Activated CD4-positive, alpha-beta T cell treated with anti-CD3 and anti-CD28 coated beads, Interleukin-2, amount 50 U/mL, for 16 hours (primary cell): ENCODE measurements around the gene COL2A1.

Source experiments
- DNase-seq: peaks from one replicate; pipeline ENCODE4 v3.0.0-alpha.2; 2020

The COL2A1 gene

GRCh38 chr12:48029491-48030172, 25.4 kb upstream of the COL2A1 start:
- no peak for DNase-seq

- no peak for DNase-seq
Observed at GRCh38 chr12:48028541-48029431, 24.5 kb upstream of the COL2A1 start.

- no peak for DNase-seq
Observed at GRCh38 chr12:48027183-48028002, 23.1 kb upstream of the COL2A1 start.

GRCh38 chr12:48026060-48026827, 22.0 kb upstream of the COL2A1 start:
- no peak for DNase-seq

- no peak for DNase-seq
Observed at GRCh38 chr12:48025281-48025680, 21.0 kb upstream of the COL2A1 start.

- DNase-seq, result no peak
Observed at GRCh38 chr12:48024735-48025134, 20.5 kb upstream of the COL2A1 start.

- DNase-seq, result no peak
Observed at GRCh38 chr12:48023386-48023785, 19.1 kb upstream of the COL2A1 start.

- no peak for DNase-seq
Observed at GRCh38 chr12:48022676-48023385, 18.6 kb upstream of the COL2A1 start.

GRCh38 chr12:48022180-48022521, 17.9 kb upstream of the COL2A1 start:
- DNase-seq, result no peak

GRCh38 chr12:48021485-48022179, 17.4 kb upstream of the COL2A1 start:
- DNase-seq, result no peak

GRCh38 chr12:48019639-48020265, 15.5 kb upstream of the COL2A1 start:
- no peak for DNase-seq

GRCh38 chr12:48018618-48018995, 14.3 kb upstream of the COL2A1 start:
- no peak for DNase-seq

- DNase-seq, result no peak
Observed at GRCh38 chr12:48017921-48018617, 13.8 kb upstream of the COL2A1 start.

GRCh38 chr12:48017496-48017895, 13.2 kb upstream of the COL2A1 start:
- no peak for DNase-seq

- no peak for DNase-seq
Observed at GRCh38 chr12:48016373-48017020, 12.2 kb upstream of the COL2A1 start.

- DNase-seq, result no peak
Observed at GRCh38 chr12:48015954-48016353, 11.7 kb upstream of the COL2A1 start.

GRCh38 chr12:48015129-48015528, 10.9 kb upstream of the COL2A1 start:
- no peak for DNase-seq

GRCh38 chr12:48013287-48013686, 9.0 kb upstream of the COL2A1 start:
- no peak for DNase-seq

- DNase-seq, result no peak
Observed at GRCh38 chr12:48012070-48012469, 7.8 kb upstream of the COL2A1 start.
